Cardiac fibroblast (primary cell): ENCODE results near the gene PEX14.
A peak's percentile ranks its signal among the peaks of the same experiment; 100 is the strongest.

ENCODE experiments used
- DNase-seq, 2 donors: peaks; one replicate each; pipeline versions ENCODE4 v3.0.0 to v3.0.0-alpha.2; 2010; ENCODE audit warnings: low read depth in 2 of 2
- H3K4me3 ChIP-seq, 2 donors: replicated peaks in 1 of 2; 1 replicate in 1 of 2; 2 replicates in 1 of 2; pipeline ENCODE4 v1.5.1; 2011; ENCODE audit warnings: low read depth in 2 of 2, low read length in 2 of 2, mild to moderate bottlenecking in 2 of 2, moderate library complexity in 1 of 2
- CTCF ChIP-seq: IDR thresholded peaks from one replicate; pipeline ENCODE4 v1.5.1; 2011; ENCODE audit warnings: low read depth, mild to moderate bottlenecking, low read length, inconsistent platforms

PEX14 gene

GRCh38 chr1:10513199-10513598, 38.4 kb downstream of the PEX14 start:
- H3K4me3 ChIP-seq, result no peak overlapping the region
- DNase-seq, result no peak
- no peak for TF ChIP-seq CTCF

- H3K4me3 ChIP-seq, result no peak overlapping the region
- peak; percentile 46 to 49 for DNase-seq
- TF ChIP-seq CTCF, result peak; percentile 50
Observed at GRCh38 chr1:10514490-10515235, 39.9 kb downstream of the PEX14 start.

- no peak for DNase-seq
- H3K4me3 ChIP-seq, result no peak overlapping the region
Observed at GRCh38 chr1:10515301-10515975, 40.7 kb downstream of the PEX14 start.

GRCh38 chr1:10515976-10516750, 41.4 kb downstream of the PEX14 start:
- no peak overlapping the region for H3K4me3 ChIP-seq
- no peak for DNase-seq
- TF ChIP-seq CTCF, result no peak

More at GRCh38 chr1:10515301-10515975, 40.7 kb downstream of the PEX14 start:
- no peak for TF ChIP-seq CTCF

GRCh38 chr1:10516925-10517676, 42.4 kb downstream of the PEX14 start:
- no peak for DNase-seq
- H3K4me3 ChIP-seq, result no peak overlapping the region
- no peak for TF ChIP-seq CTCF

- no peak for DNase-seq
- no peak for TF ChIP-seq CTCF
- no peak overlapping the region for H3K4me3 ChIP-seq
Observed at GRCh38 chr1:10517677-10517982, 42.9 kb downstream of the PEX14 start.
